CD4-positive, alpha-beta T cell (primary cell): ENCODE data around the gene GLRA3. TPM values are rescaled to one million over a fixed set of nuclear protein-coding genes. Genes with fewer than 3 reads are reported as not detected.

Experiments used
- ATAC-seq: fragments of 200-7000 bp; cut with Tn5 transposase; one replicate; pipeline ENCODE4 v1.10.0; 2022; ENCODE audit warnings: mild to moderate bottlenecking; ENCODE audit not compliant: poor library complexity
- CTCF ChIA-PET: fragments of 350-600 bp; sonication (Branson Sonifier 250); formaldehyde crosslinking; loops from one replicate; lab custom pipeline; 2021; ENCODE audit warnings: antibody characterized with exemption, inconsistent platforms; lab: Charles Lee
- POLR2A ChIA-PET: fragments of 350-600 bp; sonication (Branson Sonifier 250); formaldehyde crosslinking; loops from one replicate; lab custom pipeline; 2021; ENCODE audit warnings: antibody characterized with exemption, inconsistent platforms; lab: Charles Lee
- DNase-seq, 14 experiments: peaks; one replicate each; pipeline ENCODE4 v3.0.0-alpha.2; 2013 to 2020; ENCODE audit warnings: mixed read lengths in 2 of 14
- H3K27ac ChIP-seq, 2 donors: one replicate each; pipeline versions ENCODE4 v1.5.1 to v1.7.0; 2013; ENCODE audit warnings: low read length in 2 of 2, low read depth in 1 of 2, mild to moderate bottlenecking in 1 of 2
- H3K27me3 ChIP-seq, 2 experiments: 1 replicate in 1 of 2; 2 replicates in 1 of 2; pipeline versions ENCODE4 v1.6.1 to v1.7.0; 2013; ENCODE audit warnings: low read length in 2 of 2, control low read depth in 1 of 2, mild to moderate bottlenecking in 1 of 2, moderate library complexity in 1 of 2; ENCODE audit not compliant: insufficient read depth in 2 of 2, control insufficient read depth in 1 of 2
- H3K36me3 ChIP-seq: one replicate; pipeline ENCODE4 v1.6.1; 2013; ENCODE audit warnings: low read length, control low read depth; ENCODE audit not compliant: insufficient read depth
- H3K4me1 ChIP-seq: one replicate; pipeline ENCODE4 v1.6.1; 2013; ENCODE audit warnings: low read length, control low read depth; ENCODE audit not compliant: insufficient read depth
- H3K4me3 ChIP-seq: one replicate; pipeline ENCODE4 v1.5.1; 2013; ENCODE audit warnings: mild to moderate bottlenecking, low read length, moderate library complexity
- H3K9me3 ChIP-seq, 2 experiments: 1 replicate in 1 of 2; 2 replicates in 1 of 2; pipeline versions ENCODE4 v1.6.1 to v1.7.0; 2013; ENCODE audit warnings: low read length in 2 of 2, mild to moderate bottlenecking in 2 of 2, control low read depth in 1 of 2, moderate library complexity in 1 of 2; ENCODE audit not compliant: control insufficient read depth in 1 of 2, insufficient read depth in 1 of 2
- H3K27ac Mint-ChIP-seq: one replicate; pipeline ENCODE4 v1.8.0; 2020; ENCODE audit warnings: mixed read lengths
- H3K27me3 Mint-ChIP-seq: one replicate; pipeline ENCODE4 v1.8.0; 2021; ENCODE audit warnings: mixed read lengths
- H3K36me3 Mint-ChIP-seq: one replicate; pipeline ENCODE4 v1.8.0; 2021; ENCODE audit warnings: low read depth, mixed read lengths
- H3K4me1 Mint-ChIP-seq: one replicate; pipeline ENCODE4 v1.8.0; 2021; ENCODE audit warnings: low read depth, mixed read lengths
- H3K4me3 Mint-ChIP-seq: one replicate; pipeline ENCODE4 v1.8.0; 2020; ENCODE audit warnings: mild to moderate bottlenecking, mixed read lengths
- H3K9me3 Mint-ChIP-seq: one replicate; pipeline ENCODE4 v1.8.0; 2020; ENCODE audit warnings: mixed read lengths
- intact Hi-C, 2 experiments: fragments of 100-400 bp; cut with DNase I in 1 of 2; cut with micrococcal nuclease in 1 of 2; formaldehyde crosslinking; loops; one replicate each; pipeline versions ENCODE4 v1.15.1 to v1.9.0; 2023 to 2025; cut with DNase I, micrococcal nuclease
- total RNA-seq, 174 experiments: library from RNA in 2 of 174; stranded (reverse) in 2 of 174; gene quantifications; one replicate each; pipeline ENCODE4 v1.2.3 and lab custom pipeline; 2021 to 2026
- TF ChIP-seq, protein P1 (sequence below): fragments of 200-600 bp; IDR thresholded peaks from one replicate; pipeline ENCODE4 v1.8.0; 2022; ENCODE audit warnings: antibody characterized with exemption, mild to moderate bottlenecking

The GLRA3 gene
- total RNA-seq, 2 experiments from 2014 or later: not detected

DNA sequence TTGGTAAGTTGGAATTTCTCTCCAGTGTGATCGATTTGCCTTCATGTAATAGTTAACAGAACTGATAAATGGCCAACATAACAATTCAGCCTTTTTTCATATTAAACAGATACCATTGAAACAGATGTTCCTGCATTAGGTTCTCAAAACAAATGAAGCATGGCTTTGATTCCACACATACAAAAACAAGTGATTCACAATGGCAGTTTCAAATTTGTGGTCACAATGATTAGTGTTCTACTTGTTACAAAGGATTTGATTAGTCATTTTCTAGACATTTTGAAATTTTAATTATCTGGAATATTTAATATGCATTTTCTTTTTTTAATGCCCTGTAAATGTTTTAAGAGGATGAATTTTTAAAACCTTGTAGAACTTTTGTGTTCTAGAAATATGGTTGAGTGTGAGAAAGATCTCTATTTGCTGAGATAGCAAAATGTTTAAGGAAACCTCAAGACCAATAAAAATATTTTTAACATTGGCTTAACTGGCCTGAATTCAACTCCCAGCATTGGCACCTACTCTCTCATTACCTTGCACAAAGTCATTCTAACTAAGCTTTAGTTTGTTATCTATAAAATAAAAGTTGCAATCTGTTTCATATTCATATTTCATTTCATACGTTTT is 18.9 kb upstream of the GLRA3 start:
- no peak for DNase-seq
- H3K36me3 ChIP-seq: no peaks in the 10 kb centered on the region
- H3K9me3 ChIP-seq: no peaks in the 10 kb centered on the region
- H3K27me3 Mint-ChIP-seq: no peaks in the 10 kb centered on the region
- no peak overlapping the region for H3K4me3 ChIP-seq
- ChIA-PET CTCF (interaction anchor here (0.6 kb wide), 1 partner anchor 980 kb away, joined by 3 read pairs; no protein-coding TSS in a partner anchor), POLR2A (no interaction called here)
- no peak overlapping the region for H3K27ac Mint-ChIP-seq
- no peak overlapping the region for H3K4me3 Mint-ChIP-seq
- no peaks in the 10 kb centered on the region for H3K36me3 Mint-ChIP-seq
- H3K27ac ChIP-seq: no peak overlapping the region
- ATAC-seq: no peak
- no peaks in the 10 kb centered on the region for H3K4me1 ChIP-seq
- no peaks in the 10 kb centered on the region for H3K27me3 ChIP-seq
- no peaks in the 10 kb centered on the region for H3K4me1 Mint-ChIP-seq
- TF ChIP-seq, protein P1, sequence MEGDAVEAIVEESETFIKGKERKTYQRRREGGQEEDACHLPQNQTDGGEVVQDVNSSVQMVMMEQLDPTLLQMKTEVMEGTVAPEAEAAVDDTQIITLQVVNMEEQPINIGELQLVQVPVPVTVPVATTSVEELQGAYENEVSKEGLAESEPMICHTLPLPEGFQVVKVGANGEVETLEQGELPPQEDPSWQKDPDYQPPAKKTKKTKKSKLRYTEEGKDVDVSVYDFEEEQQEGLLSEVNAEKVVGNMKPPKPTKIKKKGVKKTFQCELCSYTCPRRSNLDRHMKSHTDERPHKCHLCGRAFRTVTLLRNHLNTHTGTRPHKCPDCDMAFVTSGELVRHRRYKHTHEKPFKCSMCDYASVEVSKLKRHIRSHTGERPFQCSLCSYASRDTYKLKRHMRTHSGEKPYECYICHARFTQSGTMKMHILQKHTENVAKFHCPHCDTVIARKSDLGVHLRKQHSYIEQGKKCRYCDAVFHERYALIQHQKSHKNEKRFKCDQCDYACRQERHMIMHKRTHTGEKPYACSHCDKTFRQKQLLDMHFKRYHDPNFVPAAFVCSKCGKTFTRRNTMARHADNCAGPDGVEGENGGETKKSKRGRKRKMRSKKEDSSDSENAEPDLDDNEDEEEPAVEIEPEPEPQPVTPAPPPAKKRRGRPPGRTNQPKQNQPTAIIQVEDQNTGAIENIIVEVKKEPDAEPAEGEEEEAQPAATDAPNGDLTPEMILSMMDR: no peak
- H3K9me3 Mint-ChIP-seq: peaks cover 12% of the 10 kb centered on the region
- intact Hi-C loops: no loop called here

DNA sequence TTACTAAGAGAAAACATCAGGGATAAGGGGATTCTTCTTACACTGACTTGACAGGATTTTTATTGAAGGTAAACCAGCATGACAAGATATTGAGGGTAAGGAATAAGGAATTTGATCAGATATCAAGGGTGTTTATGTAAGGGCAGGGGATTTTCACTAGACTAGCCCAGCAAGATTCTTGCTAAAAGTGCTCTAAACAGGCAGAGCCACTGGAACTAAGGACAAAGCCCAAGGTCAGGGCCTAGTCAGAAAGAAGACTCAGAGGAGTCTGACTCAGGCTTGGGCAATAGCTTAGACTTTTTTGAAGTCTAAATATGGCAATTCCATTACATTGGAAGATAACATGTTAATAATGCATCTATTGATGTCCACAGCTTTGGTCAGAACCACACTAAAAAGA is 6.5 kb upstream of the GLRA3 start:
- TF ChIP-seq, protein P1: no peak
- Histone ChIP-seq H3K4me1 (no peaks in the 10 kb centered on the region), H3K27me3 (no peaks in the 10 kb centered on the region), H3K9me3 (no peaks in the 10 kb centered on the region), H3K27ac (no peak overlapping the region), H3K36me3 (no peaks in the 10 kb centered on the region), H3K4me3 (no peak overlapping the region)
- H3K27ac Mint-ChIP-seq: no peak overlapping the region
- peaks cover 6% of the 10 kb centered on the region for H3K9me3 Mint-ChIP-seq
- H3K27me3 Mint-ChIP-seq: peaks cover 7% of the 10 kb centered on the region
- DNase-seq (no peak), ATAC-seq (no peak)
- ChIA-PET POLR2A (no interaction called here), CTCF (no interaction called here)
- H3K36me3 Mint-ChIP-seq: no peaks in the 10 kb centered on the region
- no peaks in the 10 kb centered on the region for H3K4me1 Mint-ChIP-seq
- H3K4me3 Mint-ChIP-seq: no peak overlapping the region
- intact Hi-C loops: no loop called here

DNA sequence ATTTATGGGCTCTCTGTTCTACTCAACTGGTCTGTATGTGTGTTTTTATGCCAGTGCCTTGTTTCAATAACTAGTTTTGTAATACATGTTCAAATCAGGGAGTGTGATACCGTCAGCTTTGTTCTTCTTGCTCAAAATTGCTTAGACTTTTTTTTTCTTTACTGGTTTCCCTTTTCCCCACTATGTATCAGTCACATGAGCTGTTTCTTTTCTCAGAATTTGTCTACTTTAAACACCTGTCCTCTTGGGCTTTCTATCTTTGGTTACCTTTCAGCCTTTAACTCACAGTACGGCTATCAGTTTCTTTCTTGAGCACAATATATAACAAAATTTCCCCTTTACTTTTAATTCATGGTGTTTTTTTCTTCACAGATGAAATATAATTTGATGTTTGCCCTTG is 5.4 kb upstream of the GLRA3 start:
- DNase-seq: no peak
- no peaks in the 10 kb centered on the region for H3K4me1 Mint-ChIP-seq
- ChIA-PET CTCF (no interaction called here), POLR2A (no interaction called here)
- TF ChIP-seq, protein P1: no peak
- Histone ChIP-seq H3K27me3 (peaks cover 0 to 2% of the 10 kb centered on the region in 2 experiments), H3K4me3 (no peak overlapping the region), H3K4me1 (no peaks in the 10 kb centered on the region), H3K9me3 (peaks cover 0 to under 1% of the 10 kb centered on the region in 2 experiments), H3K36me3 (no peaks in the 10 kb centered on the region), H3K27ac (no peak overlapping the region)
- H3K4me3 Mint-ChIP-seq: no peak overlapping the region
- intact Hi-C loops: no loop called here
- no peak for ATAC-seq
- peaks cover 12% of the 10 kb centered on the region for H3K27me3 Mint-ChIP-seq
- peaks cover 6% of the 10 kb centered on the region for H3K9me3 Mint-ChIP-seq
- no peaks in the 10 kb centered on the region for H3K36me3 Mint-ChIP-seq
- H3K27ac Mint-ChIP-seq: no peak overlapping the region
